SU-DHL-6 (cell line): ENCODE results near the gene ARF3.
A peak's percentile ranks its signal among the peaks of the same experiment; 100 is the strongest.

Experiments
- EZH2phosphoT487 ChIP-seq: fragments of 200-600 bp; sonication (generic), shearing (Covaris generic); conservative IDR thresholded peaks from 2 replicates; pipeline ENCODE4 v1.6.1; 2018; ENCODE audit warnings: mild to moderate bottlenecking, antibody characterized with exemption, low read length, moderate library complexity, mixed read lengths
- TF ChIP-seq, protein P1 (sequence below): fragments of 200-600 bp; sonication (generic); IDR thresholded peaks from one replicate; pipeline ENCODE4 v1.5.1; 2017; ENCODE audit warnings: antibody characterized with exemption, mild to moderate bottlenecking, low read length, moderate library complexity; ENCODE audit not compliant: insufficient read depth, poor library complexity, severe bottlenecking

DNA sequence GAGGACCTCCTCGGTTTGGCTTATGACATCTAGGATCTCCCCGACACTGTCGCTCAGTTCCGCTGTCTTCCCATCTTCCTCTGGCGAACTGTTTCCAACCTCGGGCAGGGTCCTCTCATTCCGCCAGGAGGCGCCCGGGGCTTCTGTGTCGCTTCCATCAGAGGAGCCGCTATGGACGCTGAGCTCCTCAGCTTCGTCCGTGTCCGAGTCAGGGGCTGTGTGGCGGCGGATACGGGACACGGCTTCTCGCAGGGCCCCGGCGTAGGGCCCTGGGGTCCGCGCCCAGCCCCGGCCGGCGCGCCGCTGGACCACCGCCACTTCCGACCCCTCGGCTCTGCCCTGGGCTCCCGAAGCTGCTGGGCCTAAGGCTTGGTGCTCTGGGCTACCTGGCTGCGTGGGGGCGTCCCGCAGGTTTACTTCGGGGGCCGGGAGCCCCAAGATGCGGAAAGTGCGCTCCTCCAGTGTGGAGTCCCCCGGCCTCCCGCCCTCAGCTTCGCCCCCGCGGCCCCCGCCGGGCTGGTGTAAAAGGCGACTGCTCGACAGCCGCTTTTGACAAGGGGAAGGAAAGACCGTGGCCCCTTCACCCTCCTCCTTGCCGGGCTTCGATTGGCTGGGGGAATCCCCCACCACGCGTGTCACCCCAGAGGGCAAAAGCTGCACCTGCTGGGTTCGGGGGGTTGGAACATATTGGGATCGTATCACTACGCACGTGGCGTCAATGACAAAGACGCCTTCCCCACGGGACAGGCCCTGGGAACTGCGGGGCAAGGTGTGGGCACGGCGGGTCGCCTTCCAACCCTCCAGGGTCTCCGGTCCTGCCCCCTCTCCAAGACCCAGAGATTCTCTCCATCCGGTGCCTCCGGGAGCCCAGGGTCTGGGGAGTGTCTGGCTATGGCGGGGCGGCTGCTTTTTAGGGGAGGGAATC is 39.8 kb upstream of the ARF3 start:
- no peak for TF ChIP-seq EZH2phosphoT487
- TF ChIP-seq, protein P1, sequence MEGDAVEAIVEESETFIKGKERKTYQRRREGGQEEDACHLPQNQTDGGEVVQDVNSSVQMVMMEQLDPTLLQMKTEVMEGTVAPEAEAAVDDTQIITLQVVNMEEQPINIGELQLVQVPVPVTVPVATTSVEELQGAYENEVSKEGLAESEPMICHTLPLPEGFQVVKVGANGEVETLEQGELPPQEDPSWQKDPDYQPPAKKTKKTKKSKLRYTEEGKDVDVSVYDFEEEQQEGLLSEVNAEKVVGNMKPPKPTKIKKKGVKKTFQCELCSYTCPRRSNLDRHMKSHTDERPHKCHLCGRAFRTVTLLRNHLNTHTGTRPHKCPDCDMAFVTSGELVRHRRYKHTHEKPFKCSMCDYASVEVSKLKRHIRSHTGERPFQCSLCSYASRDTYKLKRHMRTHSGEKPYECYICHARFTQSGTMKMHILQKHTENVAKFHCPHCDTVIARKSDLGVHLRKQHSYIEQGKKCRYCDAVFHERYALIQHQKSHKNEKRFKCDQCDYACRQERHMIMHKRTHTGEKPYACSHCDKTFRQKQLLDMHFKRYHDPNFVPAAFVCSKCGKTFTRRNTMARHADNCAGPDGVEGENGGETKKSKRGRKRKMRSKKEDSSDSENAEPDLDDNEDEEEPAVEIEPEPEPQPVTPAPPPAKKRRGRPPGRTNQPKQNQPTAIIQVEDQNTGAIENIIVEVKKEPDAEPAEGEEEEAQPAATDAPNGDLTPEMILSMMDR = peak; percentile 55
